GM19452 (cell line): ENCODE measurements around the gene B4GAT1.
"Not testable (repeated sequence)": the region's sequence is repeated elsewhere in the genome, so short reads cannot be mapped to it uniquely, and the experiment has no call there.

Source experiments
- ATAC-seq: cut with Tn5 transposase; IDR thresholded peaks from one replicate; pipeline ENCODE4 v1.9.1; 2021; ENCODE audit not compliant: unreplicated experiment

Gene B4GAT1

GRCh38 chr11:66326261-66327111 is 20.9 kb downstream of the B4GAT1 start:
- ATAC-seq: no peak

GRCh38 chr11:66325263-66325671 is 22.2 kb downstream of the B4GAT1 start:
- ATAC-seq: no peak

GRCh38 chr11:66324664-66325063 is 22.8 kb downstream of the B4GAT1 start:
- ATAC-seq: no peak

- no peak for ATAC-seq
Measured at GRCh38 chr11:66323684-66324083, 23.7 kb downstream of the B4GAT1 start.

GRCh38 chr11:66322732-66323427 is 24.5 kb downstream of the B4GAT1 start:
- ATAC-seq: no peak

GRCh38 chr11:66321606-66322005 is 25.8 kb downstream of the B4GAT1 start:
- ATAC-seq: no peak

GRCh38 chr11:66320748-66321147 is 26.7 kb downstream of the B4GAT1 start:
- not testable (repeated sequence) for ATAC-seq

GRCh38 chr11:66320289-66320688 is 27.1 kb downstream of the B4GAT1 start:
- not testable (repeated sequence) for ATAC-seq

GRCh38 chr11:66318600-66318970 is 28.8 kb downstream of the B4GAT1 start:
- no peak for ATAC-seq

- ATAC-seq: no peak
Measured at GRCh38 chr11:66317723-66318599, 29.5 kb downstream of the B4GAT1 start.

- no peak for ATAC-seq
Measured at GRCh38 chr11:66317322-66317722, 30.1 kb downstream of the B4GAT1 start.

- no peak for ATAC-seq
Measured at GRCh38 chr11:66316849-66317251, 30.6 kb downstream of the B4GAT1 start, which contains the start of gene CD248. Gene CD248, minus strand, starts transcription at chr11:66317044. Its CDS starts 17 bp downstream, at chr11:66317027.

- no peak for ATAC-seq
Measured at GRCh38 chr11:66315921-66316811, 31.3 kb downstream of the B4GAT1 start.

- no peak for ATAC-seq
Measured at GRCh38 chr11:66315498-66315885, 31.9 kb downstream of the B4GAT1 start.

- no peak for ATAC-seq
Measured at GRCh38 chr11:66314561-66315497, 32.6 kb downstream of the B4GAT1 start.

- ATAC-seq: no peak
Measured at GRCh38 chr11:66314186-66314501, 33.3 kb downstream of the B4GAT1 start.

GRCh38 chr11:66313321-66314185 is 33.9 kb downstream of the B4GAT1 start:
- ATAC-seq: no peak

GRCh38 chr11:66312549-66313320 is 34.7 kb downstream of the B4GAT1 start:
- peak; percentile 54 for ATAC-seq
